Measurements from ENCODE around the gene MRPL24.

DNA sequence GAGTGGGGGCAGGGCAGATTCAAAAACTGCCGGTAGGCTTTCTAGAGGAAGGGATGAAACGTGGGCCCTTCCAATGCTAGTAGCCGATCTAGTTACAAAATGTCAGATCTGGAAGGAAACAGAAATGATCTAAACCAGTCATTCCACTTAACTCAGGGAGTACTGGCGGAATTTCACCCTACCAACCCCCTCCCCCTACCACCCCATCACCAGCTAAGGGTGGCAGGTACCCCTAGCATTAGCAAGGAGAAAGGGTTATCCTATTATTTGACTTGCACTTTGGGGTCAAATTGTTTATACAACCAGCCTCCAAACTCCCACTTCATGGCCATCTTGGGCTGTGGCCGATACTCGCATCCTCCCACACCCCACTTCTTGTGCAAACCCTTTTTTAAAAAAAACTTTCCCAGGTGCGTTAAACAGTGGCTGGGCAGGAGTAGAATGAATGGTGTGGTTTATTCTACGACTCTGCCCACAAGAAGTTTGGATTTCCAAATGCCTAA is 644 bp upstream of the MRPL24 start:
- no peak for TF ChIP-seq POLR2A (IDR thresholded peaks at IDR 0.05)
- no peak for TF ChIP-seq CTCF (IDR thresholded peaks at IDR 0.05)
- TF ChIP-seq POLR2AphosphoS5 (IDR thresholded peaks at IDR 0.05): no peak
